Hypothalamus (tissue), 51 donors: ENCODE results near the gene C1QC.

Experiments
- DNase-seq, 51 donors: peaks; one replicate each; lab custom pipeline; 2025; lab: John Stamatoyannopoulos, UW

The C1QC gene

DNA sequence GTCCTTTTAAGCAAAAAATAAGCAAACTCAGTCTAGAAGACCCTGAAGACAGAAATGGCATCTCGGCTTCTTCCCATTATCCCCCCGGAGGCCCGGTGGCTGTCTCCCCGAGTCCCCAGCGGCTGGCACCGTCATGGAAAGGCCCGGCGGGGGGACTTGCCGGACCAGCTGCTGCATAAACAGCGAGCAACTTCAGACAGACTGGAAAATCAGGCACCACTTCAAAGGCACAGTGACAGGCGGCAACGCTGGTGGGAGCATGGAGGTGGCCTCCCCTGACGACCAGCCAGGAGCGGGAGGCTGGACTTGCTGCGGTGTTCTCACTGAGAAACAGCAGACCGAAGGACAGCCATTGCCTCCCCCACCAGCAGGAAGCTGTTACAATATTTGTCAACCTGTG lies 25.4 kb upstream of the C1QC start:
- no peak for DNase-seq

DNA sequence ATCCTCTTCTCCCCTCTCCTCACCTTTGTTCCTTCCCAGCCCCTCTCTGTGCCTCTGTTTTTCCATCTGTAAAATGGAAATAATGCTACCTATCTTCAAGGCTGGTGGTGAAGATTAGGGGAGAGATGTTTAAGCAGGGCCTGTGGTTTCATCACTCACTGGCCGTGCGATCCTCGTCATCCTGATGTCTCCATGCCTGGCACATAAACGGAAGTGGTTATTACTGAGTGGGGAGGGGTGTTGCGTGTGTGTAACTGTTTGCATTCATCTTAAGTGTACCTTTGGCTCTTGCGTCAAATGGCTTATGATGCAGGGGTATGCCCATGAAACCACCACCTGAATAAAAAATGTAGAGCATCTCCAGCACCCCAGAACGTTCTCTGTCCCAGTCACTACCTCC lies 24.2 kb upstream of the C1QC start:
- DNase-seq = no peak

DNA sequence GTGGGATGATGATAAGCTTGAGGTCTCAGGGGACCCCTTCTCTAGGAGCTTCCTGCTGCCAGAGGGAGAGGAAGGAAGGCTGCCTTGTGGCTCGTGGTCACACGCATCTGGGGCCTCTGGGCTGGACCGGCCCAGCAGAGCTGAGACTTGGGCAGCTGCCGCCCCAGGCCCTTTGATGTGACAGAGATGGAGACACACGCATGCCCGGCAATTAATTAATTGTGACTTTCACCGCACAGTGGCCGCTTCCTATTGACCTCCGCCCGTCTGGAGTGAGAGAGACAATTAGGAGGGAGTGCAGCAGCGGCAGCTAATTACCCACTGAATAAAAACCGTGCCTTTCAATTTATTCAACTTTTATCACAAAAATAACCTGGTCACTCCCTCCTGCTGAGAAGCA lies 23.6 kb upstream of the C1QC start:
- DNase-seq = no peak

DNA sequence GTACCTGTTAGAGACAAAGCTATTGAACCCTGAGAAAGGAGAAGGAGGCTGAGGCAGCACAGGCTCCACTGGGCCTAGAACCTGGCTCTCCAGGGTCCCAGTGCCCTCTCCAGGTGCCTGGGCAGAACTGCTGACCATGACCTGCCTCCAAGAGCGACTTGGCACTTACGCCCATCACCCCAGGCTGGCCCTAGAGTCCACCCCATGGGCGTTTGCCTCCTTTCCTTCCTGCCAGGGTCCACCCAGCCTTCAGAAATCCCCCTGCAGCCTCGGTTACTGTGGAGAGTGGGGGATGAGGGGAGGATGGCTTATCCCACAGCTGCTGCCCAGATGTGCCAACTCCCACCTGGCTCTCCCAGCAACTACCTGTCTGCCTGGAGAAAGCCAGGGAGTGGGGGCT lies 21.7 kb upstream of the C1QC start:
- no peak for DNase-seq

DNA sequence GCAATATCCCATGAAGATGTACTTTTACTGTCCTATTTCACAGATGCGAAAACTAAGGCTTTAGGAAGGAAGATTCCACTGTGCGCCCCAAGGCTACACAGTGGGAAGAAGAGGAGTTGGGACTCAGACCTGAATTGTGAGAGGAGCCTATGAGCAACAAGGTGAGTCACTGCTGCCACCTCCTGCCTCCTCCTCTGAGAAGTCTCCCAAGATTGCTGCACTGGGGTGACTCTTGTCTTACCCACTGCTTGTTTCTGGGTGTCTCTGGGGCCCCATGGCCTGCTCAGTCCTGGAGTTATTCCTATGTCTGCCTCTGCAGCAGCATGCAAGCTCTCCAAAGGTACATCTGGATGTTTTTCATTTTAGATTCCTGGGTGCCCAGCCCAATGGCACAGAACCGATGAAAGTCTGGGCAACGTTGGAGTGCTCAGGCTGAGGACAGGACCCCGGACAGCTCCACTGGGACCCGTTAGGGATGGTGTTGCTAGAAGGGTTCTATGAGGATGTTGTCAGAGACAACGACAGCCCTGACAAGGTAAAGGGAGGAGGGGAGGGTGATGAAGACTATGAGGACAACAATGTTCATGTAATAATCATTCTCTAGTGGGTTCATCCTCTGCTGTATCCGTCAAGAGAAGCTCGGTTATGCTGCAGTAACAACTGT lies 18.0 kb upstream of the C1QC start:
- no peak for DNase-seq

DNA sequence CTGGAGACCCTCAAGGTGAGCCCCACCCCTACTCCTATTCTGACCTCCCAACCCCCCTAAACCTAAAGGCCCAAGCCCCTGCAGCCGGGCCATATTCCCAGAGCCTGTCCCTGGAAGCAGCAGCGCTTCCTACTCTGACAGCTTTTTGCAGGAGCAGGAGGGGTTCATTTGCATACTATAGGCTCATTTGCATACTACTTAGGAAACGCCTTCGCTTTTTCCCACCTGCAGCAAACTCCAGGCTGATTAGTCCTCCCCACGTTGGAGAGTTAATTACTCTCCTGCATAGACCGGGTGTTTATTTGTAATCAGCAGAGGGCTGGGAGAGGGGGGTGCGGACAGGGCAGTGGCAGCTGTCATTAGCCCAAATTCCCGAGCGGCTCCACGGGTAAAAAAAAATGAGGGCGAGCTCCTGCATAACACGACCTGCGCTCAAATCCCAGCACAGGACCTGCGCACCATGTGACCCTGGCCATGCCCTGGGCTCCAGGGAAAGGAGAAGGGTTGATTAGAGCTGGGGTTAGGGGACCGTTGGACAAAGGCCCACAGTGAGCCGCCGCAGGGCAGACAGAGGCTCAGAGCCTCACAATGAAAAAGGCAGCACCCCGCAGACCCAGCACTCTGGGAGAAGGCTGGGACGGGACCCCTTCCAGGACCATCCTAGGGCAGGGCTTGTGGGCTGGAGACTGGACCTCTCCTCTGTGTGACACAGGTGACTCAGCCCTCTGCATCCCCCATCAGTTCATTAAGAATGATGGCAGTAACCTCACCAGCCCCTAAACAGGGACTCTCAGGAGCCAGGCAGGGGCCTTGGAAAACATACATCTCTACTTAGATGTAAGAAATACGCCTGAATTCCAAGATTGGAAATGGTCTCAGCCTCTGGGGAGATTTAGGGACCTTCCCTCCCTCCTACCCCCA lies 16.9 kb upstream of the C1QC start:
- no peak for DNase-seq

DNA sequence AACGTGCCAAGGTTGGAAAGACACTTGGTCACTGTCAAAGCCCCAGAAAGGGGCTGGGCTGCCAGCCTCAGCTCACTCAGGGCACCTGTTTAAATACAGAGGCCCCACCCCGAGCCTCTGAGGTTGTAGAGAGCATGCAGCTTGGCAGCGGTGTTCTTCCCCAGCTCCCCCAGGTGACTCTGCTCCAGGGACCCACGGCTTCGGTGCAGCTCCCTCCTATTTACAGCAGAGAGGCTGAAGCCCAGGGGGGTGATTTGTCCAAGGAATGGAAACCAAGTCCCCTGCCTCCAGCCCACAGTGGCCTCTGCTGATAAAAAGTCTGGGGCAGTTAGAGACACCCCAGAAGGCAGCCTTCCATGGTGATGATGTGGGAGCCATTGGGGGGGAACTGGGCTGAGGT lies 16.1 kb upstream of the C1QC start:
- no peak for DNase-seq

DNA sequence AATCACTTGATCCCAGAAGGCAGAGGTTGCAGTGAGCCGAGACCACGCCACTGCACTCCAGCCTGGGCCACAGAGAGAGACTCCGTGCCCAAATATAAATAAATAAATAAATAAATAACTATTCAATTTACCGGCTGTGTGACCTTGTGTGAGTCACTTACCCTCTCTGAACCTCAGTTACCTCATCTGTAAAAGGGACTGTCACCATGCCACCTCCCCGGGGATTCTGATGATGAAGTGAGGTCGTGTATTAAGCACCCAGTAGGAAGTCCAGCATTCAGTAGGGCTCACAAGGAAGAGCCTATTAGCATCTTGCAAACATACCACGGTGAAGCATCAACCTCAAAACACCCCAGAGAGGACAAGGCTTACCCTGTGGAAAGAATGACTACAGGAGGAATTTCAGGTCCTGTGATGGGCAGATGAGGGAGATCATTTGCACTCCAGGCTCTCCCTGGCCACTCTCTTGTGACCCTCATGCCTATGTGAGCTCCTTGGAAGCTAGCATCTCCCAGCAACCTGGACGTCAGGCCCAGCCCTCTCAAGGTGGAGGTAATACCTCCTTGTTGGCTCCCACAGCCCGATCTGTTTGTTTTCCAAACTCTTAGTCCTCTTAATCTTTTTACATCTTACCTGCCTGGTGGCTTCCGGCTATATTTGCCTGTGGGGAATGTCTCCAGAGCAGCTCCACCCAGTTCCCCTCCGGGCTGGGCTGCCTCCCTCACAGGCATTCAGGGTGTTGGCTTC lies 14.6 kb upstream of the C1QC start:
- no peak for DNase-seq

DNA sequence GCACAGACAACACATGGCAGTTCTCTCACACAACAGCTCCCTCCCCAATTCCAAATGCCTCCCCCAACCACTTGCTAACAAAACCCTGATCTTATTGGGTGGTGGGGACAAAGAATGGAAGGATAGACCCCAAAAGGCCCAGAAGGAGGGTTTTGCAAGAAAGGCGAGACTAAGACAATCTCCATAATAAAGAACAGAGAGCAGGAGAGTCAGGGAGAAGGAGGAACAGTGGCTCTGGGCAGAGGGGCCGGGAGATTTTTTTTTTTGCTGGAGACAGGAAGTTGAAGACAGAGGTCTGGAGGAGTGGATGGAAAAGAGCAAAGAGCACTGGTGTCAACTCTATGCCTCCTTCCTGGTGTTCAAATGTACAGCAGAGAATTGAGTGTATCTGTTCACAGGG lies 13.5 kb upstream of the C1QC start:
- no peak for DNase-seq

DNA sequence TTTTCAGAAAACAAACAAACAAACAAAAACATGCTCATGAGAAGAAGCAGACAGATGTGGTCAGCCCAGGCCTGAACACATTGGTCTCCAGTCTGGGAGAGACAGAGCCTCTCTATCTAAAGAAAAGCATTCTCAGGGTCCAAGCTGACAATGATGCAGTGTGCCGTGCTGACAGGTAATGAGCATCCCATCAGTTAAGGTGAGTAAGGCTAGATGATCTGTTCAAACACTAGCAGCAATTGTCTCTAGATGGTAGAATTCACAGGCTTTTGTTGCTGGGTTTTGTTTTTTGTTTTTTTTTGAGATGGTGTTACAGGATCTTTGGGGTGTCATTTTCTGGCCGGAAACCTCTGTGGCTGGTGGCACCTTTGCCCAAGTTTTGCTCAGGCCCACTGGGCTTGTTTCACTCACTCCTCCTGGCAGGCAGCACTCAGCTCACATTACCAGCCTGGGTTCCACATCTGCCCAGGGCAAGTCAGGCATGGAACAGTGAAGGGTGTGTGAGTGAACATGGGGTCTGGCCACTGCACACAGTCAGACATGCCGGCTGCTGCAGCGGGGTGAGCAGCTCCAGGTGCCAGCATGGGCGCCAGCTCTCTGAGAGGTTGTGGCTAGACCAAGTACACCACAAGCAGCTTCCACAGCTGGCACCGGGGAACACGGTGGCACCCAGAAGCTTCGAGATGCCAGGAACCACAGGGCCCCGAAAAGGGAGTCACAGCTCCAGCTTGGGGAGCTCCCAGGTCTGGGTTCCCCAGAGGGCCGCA lies 9.6 kb upstream of the C1QC start:
- no peak for DNase-seq

DNA sequence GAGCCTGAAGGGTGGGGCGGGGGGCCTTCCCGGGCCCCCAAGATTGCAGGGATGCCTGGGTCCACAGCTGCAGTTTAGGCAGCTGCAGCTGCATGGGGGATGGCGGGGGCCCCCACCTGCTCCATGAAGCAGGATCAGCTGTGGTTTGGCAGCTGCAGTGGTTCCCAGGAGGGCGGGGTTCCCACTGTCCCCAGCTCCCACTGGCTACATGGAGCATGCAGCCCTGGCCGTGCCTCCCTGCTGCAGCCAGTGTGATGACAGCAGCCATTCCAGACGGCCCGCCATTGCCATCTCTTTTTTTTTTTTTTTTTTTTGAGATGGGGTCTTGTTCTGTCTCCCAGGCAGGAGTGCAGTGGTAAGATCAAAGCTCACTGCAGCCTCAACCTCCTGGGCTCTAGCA lies 8.0 kb upstream of the C1QC start:
- DNase-seq = no peak

DNA sequence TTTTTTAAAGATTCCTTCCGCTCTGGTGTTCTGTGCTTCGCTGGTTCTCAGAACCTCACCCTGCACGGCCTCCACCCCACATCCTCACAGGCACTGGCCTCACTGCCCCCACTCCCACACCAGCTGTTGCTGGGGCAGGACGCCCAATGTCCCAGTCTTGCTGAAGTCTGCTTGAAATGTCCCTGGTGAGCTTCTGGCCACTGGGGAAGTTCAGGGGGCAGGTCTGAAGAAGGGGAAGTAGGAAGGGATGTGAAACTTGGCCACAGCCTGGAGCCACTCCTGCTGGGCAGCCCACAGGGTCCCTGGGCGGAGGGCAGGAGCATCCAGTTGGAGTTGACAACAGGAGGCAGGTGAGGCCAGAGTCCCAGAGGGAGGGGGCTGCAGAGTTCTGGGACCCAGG lies 7.1 kb upstream of the C1QC start, which contains the start of gene C1QA:
Gene C1QA (plus strand): TSS at position 276 of the 400 bp plus-strand sequence. CDS start 989 bp downstream, outside the sequence.
- peak in 35 of 51 donors; percentile 2 to 53 (median 22) for DNase-seq

DNA sequence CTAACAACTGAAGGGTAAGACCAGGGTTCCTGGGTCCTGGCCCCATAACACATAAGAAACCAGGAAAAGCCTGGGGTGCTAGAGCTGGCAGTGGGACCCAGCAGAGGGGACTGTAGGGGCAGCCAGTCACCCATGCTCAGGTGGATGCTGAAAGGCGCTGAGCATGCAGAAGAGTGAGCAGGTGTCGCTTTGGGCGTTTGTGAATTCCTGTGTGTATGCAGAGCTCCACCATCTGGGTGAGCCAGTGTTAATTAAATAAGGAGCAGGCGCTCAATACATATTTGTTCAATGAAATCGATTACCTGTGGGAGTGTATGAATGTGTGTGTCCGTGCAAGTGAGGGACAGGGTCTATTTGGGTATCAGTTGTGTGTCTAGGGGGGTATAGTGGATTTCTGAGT lies 6.5 kb upstream of the C1QC start:
- DNase-seq = no peak

DNA sequence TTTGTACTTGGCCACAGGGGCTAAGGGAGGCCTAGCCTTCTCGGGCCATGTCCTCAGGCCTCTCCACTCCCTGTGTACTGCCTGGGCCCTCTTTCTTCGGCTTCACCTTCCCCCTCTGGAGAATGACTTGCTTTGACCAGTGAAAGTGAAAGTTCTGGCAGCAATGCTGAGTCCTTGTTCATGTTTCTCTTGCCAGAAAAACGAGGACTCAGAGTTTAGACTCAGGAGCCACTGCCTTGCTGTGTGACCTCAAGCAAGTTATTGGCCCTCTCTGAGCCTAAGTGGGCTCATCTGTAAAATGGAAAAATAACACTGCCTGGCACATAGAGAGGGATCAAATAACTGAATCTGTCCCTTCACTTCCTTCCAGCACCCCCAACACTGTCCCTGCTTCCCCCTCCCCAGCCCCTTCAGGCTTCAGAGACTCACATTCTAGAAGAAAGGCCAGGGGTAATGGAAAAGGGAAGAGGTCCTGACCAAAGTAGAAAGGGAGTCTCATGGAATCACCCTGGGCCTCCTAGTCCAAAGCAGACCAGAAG lies 5.5 kb upstream of the C1QC start:
- no peak for DNase-seq

DNA sequence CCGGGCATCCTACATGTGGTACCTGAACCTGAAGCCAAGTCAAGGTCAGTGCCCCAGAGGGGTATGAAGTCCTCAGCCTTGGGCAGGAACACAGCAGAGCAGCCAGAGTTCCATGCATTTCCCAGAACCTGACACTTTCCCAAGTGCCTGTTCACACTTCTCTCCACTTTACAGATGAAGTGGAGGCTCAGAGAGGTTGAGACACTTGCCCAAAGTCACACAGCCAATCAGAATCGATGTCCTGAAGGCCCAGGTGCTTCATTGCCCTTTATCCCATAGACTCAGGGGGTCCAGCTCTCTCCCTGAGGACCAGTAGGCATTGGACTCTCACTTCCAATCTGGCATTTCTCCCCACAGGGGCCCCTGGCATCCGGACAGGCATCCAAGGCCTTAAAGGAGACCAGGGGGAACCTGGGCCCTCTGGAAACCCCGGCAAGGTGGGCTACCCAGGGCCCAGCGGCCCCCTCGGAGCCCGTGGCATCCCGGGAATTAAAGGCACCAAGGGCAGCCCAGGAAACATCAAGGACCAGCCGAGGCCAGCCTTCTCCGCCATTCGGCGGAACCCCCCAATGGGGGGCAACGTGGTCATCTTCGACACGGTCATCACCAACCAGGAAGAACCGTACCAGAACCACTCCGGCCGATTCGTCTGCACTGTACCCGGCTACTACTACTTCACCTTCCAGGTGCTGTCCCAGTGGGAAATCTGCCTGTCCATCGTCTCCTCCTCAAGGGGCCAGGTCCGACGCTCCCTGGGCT lies 4.8 kb upstream of the C1QC start:
- no peak for DNase-seq

DNA sequence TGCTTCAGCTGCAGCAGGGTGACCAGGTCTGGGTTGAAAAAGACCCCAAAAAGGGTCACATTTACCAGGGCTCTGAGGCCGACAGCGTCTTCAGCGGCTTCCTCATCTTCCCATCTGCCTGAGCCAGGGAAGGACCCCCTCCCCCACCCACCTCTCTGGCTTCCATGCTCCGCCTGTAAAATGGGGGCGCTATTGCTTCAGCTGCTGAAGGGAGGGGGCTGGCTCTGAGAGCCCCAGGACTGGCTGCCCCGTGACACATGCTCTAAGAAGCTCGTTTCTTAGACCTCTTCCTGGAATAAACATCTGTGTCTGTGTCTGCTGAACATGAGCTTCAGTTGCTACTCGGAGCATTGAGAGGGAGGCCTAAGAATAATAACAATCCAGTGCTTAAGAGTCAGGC lies 4.1 kb upstream of the C1QC start:
- DNase-seq = peak in 3 of 51 donors; percentile 9 to 16 (median 10)

DNA sequence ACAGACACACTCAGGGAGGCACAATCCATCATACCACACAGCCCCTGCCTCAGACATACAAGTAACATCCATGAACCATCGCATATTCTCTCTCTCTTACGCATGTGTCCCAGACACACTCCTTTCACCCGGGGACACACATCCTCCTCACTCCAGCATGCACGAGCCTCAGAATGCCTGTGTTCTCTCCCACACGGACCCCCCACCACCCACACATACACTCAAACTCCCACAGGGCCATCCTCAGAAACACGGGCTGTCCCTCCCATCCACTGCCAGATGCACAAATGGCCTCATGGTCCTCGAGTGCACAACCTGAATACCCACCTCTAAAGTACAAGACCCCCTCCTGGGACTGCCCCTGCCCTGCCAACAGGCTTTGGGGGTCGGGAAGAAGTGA lies 2.2 kb upstream of the C1QC start:
- no peak for DNase-seq

DNA sequence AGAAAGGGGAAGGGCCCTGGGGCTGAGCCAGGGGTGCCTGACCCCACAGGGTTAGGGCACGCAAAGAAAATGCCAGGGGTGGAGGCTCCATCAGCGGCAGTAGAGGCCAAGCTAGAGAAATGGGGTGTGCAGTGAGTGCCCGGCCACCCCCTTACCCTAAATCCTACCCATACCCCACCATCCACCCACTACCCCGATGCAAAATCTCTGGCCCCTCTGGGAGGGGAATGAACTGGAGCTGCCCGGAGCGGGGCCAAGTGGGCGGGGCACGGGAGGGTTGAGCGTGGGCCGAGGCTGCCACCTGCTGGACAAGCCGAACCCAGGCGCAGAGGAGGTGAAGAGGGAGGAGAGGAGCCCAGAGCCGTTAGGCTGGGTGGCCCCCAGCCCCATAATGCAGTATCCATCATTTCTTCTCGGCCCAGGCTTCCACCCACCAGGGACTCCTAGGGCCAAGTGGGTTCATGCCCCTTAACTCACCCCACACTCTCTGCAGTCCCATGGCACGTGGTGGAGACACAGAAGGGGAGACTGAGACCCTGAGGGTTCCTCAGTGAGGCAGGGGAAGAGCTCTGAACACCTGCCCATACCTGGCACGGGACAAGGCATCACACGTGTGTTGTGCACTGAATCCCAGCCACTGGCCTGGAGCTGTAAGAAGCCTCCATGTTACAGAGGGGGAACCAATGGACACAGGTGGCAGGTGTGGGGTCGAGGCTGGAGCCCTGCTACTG lies 1.4 kb upstream of the C1QC start:
- peak in 49 of 51 donors; percentile 11 to 84 (median 59) for DNase-seq

DNA sequence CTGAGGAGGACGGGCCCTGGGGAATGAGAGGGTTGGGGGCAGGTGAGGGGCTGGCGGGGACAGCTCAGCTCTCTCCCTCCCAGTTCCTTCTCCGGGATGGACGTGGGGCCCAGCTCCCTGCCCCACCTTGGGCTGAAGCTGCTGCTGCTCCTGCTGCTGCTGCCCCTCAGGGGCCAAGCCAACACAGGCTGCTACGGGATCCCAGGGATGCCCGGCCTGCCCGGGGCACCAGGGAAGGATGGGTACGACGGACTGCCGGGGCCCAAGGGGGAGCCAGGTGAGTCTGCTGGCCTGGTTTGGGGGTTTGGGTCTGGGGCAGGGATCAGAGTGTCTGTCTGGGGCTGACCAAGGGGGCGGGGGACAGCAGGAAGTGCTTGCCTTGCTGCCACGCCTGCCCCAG lies 495 bp downstream of the C1QC start:
- no peak for DNase-seq
